ENCODE results near the gene GPC6.
"Not testable (repeated sequence)": the region's sequence is repeated elsewhere in the genome, so short reads cannot be mapped to it uniquely, and the experiment has no call there.

GPC6 gene

GRCh38 chr13:93270769-93271742, 44.4 kb downstream of the GPC6 start:
- DNase-seq, result no peak

DNA sequence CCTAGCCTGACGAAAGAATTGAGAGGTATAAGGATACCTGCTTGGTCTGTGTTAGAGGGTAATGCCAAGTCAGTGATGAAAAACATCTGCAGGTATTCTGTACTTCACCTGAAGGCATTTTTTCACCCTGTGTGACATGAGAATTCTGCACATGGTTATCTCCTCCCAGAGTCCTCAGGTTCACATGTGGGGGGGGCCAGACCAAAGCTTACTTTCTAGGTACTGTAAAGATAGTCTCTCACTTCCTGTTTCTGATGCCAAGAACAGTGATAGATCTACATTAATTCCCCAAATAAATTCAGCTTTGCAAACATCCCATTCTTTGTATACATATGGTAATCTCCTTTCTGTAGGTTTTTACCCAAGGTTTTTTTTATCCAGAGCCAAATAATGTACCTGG, 53.4 kb downstream of the GPC6 start:
- no peak for DNase-seq

GRCh38 chr13:93280688-93281087, 54.1 kb downstream of the GPC6 start:
- DNase-seq, result no peak

DNA sequence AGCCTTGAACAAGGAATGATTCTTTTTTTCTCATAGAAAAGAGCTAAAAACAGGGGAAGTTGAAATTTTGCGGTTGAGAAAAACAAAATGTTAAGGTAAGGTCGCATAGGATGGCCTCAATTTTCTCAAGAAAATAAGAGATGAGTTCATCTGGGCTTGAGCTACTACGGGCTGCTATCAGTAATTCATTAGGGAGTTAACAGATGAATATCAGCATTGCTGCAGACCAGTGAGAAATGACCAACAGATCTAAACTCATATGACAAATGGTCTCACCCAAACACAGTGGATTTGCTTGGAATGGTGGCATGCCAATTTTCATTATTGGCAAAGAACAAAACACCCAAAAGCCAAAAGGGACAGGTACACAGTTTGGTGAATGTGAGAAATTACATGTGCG, 56.6 kb downstream of the GPC6 start:
- no peak for DNase-seq

GRCh38 chr13:93284064-93284463, 57.5 kb downstream of the GPC6 start:
- DNase-seq, result no peak

DNA sequence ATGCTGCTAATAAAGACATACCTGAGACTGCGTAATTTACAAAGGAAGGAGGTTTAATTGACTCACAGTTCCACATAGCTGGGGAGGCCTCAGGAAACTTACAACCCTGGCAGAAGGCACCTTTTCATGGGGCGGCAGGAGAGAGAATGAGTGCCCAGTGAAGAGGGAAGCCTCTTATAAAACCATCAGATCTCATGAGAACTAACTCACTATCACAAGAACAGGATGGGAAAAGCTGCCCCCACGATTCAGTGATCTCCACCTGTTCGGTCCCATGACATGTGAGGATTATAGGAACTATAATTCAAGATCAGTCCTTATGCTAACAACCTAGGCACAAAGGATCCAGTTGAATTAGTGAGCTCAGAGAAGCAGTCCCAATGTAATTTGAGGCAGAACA, 59.4 kb downstream of the GPC6 start:
- DNase-seq, result no peak

DNA sequence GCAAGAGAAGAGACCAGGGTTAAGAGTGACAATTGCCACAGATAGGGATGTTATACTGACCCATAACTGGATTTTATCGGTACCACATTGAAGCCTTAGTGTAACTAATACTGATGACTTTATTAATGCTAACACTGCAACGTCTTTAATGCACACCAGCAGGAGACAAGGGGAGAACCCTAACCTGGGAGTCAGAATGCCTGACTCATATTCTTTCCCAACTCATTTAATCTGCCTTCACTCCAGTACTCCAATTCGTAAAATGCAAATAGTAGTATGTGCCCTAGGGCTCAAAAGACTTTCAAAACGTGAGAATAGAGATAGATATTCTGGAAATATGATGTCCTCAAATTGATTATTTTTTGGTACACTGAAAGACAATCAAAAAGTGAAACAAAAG, 62.4 kb downstream of the GPC6 start:
- DNase-seq, result no peak

DNA sequence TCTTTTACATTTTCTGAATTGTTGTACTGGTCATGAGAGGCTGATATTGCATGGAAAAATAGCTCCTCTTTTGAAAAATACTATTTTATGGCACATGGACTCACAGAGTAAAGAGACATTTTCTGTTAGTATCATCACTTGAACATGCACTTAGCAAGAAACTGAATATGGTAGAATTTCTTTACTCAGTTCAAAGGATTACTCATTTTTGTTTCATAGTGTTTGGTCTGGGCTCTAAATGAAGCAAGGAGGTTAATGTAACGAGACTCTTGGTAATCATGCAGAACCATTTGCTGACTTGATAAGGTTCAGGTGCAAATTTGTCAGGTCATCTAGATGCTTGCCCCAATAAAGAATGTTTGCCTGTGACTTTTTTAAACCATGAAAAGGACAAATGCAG, 63.2 kb downstream of the GPC6 start:
- no peak for DNase-seq

DNA sequence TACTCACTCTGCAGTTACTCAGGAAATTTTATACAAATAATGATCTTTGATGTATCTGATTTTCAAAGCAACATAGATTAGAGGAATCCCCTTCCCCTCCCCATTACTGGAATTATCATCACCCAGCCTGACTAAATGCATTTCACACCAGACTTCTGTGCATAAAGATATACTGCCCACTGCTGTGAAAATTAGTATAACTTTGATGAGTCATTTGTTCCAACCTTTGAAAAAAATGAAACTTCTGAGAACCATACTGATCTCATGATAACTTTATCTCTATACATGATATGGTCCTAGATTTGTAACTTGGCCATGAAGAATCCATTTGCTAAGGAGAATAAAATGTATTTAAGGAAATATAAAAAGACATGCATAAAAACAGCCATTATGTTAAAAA, 63.9 kb downstream of the GPC6 start:
- DNase-seq, result no peak

GRCh38 chr13:93292366-93292765, 65.8 kb downstream of the GPC6 start:
- DNase-seq, result no peak

DNA sequence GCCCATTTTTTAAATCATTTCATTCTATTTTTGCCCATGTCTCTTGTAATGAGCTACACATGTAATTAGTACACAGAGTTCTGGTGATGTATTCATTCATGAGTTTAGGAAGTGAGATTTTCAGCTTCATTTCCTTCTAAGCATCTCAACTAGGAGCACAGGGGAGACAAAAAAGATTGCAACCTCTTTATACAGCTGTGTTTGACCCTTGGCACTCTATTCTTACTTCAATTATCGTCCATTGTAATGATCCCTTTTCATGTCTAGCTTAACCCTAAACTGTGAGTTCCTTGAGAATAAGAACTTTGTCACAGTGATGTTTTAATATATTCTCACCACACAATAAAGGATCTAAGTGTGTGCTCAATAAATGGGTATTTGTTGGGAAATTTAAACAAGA, 67.1 kb downstream of the GPC6 start:
- DNase-seq, result no peak

DNA sequence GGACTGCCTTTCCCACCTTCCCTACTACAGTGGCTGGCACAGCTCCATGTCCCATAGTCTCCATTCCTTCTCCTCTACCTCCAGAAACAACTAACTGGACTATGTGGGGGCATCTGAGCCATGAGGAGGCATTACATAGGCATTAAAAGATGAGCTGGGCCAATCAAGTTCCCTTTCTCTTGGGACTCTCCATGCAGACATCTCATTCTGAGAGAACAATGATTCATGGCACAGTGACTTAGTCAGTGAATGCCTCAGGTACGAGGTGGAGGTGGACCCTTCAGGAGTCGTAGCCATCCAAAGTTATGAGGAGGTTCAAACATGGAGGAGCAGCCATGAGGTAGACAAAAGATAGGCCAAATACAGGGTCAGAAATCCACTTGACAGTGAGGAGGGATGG, 70.0 kb downstream of the GPC6 start:
- DNase-seq, result no peak

- DNase-seq, result no peak
These were observed 72.1 kb downstream of the GPC6 start for GRCh38 chr13:93298713-93299112.

DNA sequence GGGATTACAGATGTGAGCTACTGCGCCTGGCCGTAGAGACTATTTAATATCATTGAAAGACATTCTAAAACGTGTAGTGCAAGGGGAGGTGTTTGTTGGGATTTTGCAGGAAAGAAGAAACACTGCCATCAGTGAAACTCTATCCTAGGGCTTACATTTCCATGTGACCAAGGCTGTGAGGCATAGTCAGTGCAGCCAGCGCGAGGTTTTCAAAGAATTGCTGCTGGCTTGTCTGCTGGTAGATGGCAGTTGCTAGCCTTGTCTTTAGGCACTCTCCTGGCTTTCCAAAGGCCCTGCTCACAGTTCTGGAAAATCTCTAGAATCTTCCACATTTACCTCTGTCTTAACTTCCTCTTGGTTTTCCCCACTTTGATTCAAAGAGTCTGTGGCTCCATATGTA, 77.5 kb downstream of the GPC6 start:
- no peak for DNase-seq

DNA sequence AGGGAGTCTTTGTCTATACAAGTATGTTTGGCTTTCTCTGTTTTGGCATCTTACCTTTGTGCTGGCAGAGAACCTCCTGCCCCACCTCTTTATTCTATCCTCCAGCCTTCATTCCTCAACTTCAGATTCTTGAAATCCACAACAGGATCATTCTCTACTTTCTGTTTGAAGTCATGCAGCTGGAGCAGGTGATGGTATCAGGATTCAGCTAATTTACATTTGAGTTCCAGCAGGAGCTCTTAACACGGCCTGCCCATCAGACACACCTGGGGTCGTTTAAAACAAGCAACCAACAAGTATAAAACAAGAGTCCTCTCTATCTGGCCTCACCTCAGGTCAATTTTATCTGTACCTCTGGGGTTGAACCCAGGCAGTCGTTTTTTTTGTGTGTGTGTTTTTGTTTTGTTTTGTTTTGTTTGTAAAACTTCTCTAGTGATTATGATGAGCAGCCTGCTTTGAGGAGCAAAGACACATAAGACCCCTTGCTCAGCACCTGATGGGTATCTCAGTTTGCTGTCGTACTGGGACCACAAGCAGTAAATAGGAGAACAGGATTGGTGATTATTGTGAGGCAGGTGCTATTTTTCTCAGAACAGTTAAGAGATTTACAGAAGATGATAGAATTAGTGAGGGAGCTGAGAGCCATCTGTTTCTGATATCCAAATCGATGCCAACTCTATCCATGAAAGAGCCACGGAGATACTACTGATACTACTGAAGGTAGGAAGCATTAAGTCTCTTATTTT, 78.4 kb downstream of the GPC6 start:
- no peak for DNase-seq

GRCh38 chr13:93305886-93306285, 79.3 kb downstream of the GPC6 start:
- DNase-seq, result no peak

DNA sequence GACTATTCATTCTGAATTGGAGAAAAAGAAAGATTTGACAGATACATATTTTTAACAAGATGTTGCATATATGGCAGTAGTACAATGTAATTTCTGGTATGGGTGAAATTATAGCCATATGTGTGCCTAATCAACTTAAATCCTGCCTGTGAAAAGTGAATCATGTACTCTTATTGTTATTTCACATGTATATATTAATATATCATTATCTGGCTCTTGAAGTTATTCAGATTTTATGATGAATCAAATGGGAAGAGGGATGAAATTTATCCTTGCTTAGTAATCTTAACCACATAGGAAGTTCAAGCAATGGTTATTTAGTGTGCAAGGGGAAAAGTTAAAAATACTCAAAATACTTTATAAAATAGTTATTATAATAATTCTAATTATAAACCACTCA, 80.5 kb downstream of the GPC6 start:
- no peak for DNase-seq

DNA sequence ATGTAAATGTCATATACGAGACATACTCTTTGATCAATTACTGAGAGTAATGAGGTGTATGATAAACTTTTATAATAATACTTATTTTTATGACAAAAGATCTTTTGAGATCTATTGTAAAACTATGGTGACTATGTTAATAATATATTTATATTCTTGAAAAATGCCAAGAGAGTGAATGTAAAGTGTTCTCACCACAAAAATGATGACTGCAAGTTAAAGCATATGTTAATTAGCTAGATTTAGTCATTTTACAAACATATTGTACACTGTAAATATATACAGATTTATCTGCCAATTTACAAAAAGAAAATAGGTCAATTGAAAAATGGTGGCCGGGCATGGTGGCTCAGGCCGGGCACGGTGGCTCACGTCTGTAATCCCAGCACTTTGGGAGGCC, 81.0 kb downstream of the GPC6 start:
- no peak for DNase-seq

DNA sequence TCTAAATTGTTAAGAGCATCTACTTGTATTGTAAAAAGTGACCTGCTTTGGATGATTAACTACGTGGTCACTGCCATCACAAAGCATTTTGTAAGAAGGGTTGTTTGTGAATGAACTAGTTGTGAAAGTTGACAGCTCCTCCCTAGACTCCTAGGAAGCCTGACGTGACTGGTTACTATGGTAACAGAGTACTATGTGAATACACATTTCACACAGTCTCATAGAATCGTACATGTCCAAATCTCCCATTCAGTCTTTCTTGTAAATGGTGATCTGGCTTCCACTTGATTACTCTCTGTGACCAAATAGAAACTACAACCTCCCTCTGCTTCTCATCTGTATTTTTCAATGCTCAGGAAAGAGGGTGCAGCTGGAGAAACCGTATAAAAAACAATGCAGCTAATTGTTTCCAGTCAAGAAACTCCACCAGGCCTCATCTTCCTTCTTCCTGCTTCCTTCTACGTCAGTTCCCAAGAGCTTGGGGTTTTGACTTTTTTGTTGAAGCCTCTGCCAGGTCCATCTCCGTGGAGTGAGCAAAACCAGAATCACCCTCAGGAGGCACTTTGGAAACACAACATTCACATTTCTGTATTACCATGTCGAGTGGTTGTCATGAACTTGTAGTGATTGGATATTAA, 83.4 kb downstream of the GPC6 start:
- DNase-seq, result peak in 1 of 2 experiments; percentile 31

DNA sequence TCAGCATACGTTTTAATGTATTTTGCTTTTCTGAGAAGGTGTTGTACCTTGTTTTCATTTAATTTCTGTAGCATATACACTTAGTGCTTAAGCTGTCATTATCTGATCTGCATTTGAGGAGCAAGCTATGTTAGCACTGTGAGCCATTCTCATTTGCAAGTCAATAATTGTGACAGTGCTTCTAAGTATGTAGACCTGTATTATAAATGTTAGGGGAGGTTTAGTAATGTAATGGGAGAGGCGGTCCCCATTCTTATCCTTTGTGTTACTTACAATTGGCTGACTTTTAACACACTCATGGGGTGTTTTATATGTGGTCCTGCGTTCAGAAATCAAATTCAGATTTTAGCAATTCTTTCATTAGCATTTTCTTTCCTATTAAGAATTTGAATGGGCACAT, 90.2 kb downstream of the GPC6 start:
- no peak for DNase-seq

DNA sequence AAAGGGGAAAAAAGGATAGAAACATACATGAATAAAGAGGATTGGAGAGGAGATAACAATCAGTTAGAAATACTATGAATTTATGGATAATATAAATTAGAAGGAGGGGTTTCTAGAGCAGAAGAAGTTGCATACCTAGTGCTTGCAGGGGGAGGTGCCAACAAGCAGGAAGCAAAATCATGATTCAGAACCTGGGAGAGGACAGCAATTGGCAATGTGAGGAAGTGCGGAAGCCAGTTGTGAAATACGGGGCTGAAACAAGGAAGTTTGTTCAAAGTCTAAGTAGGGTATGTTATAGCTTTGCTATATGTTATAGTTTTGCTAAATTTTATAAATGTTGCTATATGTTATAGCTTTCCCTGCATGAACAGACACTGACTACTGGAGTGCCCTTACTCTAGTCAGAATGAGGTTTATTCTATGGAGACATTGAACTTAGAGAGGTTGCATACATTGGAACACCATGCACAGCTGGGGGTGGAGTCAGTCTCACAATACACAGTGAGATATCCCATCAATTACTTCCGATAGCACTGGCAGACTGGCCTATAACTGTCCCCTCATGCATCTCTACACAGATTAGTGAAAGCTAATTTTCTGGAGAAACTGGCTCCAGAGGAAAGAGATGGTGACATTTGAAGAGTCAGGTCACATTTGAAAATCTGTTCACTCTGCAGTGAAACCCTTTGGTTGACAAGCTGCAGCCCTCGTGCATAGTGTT, 92.1 kb downstream of the GPC6 start:
- DNase-seq, result no peak

- no peak for DNase-seq
These were observed 94.3 kb downstream of the GPC6 start for GRCh38 chr13:93320942-93321341.

DNA sequence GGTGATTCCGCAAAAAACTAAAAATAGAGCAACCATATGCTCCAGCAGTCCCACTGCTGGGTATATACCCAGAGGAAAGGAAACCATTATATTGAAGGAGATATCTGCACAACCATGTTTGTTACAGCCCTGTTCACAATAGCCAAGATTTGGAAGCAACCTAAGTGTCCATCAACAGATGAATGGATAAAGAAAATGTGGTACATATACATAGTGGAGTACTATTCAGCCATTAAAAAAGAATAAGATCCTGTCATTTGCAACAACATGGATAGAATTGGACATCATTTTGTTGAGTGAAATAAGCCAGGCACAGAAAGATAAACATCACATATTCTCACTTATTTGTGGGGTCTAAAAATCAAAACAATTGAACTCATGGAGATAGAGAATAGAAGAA, 97.3 kb downstream of the GPC6 start:
- not testable (repeated sequence) for DNase-seq
